C1 segment of cervical spinal cord (tissue), 14 donors: ENCODE results near the gene EME2.
A peak's percentile ranks its signal among the peaks of the same experiment; 100 is the strongest.

ENCODE experiments used
- DNase-seq, 14 donors: peaks; one replicate each; lab custom pipeline; 2025; lab: John Stamatoyannopoulos, UW

Gene EME2

GRCh38 chr16:1772362-1772907 lies at the start of gene EME2:
Gene EME2, plus strand, starts transcription at chr16:1772810. Its CDS starts 418 bp downstream, at chr16:1773228.
- peak in 1 of 14 donors; percentile 46 for DNase-seq

- peak in 6 of 14 donors; percentile 14 to 22 (median 18) for DNase-seq
Observed at GRCh38 chr16:1723450-1724147, 49.0 kb upstream of the EME2 start.

DNA sequence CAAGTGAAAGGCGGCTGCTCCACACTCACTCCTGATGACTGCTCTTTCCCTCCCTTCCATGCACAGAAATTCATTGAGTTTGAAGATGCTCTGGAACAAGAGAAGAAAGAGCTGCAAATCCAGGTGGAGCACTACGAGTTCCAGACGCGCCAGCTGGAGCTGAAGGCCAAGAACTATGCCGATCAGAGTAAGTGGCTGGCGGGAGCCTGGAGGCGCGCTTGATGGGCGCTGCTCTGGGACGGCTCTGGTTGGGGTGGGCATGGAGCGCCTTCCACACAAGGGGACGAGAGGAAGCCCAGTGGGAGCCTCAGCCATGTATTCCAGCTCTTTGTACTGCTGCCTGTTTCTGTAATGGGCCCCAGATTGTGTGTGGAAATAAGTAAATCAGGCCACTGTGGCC lies 48.1 kb upstream of the EME2 start:
- DNase-seq: no peak

DNA sequence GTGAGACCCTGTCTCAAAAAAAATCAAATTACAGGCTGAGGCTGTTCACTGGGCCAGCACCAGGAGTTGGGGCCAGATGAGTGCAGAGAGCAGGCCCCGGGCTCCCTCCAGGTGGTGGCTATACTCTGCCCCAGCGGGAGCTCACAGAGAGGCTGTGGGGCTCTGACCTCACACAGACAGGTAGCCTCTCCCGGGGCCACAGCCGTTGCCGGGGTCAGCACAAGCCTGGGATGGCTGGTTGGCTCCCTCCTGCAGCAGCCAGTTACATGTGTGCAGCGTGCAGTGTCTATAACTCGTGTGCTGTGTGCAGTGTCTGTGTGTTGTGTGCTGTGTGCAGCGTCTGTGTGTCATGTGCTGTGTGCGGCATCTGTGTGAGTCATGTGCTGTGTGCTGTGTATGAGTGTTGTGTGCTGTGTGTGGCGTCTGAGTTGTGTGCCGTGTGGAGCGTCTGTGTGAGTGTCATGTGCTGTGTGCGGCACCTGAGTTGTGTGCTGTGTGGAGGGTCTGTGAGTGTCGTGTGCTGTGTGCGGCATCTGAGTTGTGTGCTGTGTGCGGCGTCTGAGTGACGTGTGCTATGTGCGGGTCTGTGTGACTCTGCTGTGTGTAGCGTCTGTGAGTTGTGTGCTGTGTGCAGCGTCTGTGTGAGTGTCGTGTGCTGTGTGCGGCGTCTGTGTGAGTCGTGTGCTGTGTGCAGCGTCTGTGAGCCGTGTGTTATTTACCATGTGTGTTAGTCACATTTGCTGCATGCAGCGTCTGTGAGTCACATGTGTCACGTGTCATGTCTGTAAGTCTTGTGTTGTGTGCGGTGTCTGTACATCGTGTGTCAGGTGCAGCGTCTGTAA lies 45.7 kb upstream of the EME2 start:
- no peak for DNase-seq

DNA sequence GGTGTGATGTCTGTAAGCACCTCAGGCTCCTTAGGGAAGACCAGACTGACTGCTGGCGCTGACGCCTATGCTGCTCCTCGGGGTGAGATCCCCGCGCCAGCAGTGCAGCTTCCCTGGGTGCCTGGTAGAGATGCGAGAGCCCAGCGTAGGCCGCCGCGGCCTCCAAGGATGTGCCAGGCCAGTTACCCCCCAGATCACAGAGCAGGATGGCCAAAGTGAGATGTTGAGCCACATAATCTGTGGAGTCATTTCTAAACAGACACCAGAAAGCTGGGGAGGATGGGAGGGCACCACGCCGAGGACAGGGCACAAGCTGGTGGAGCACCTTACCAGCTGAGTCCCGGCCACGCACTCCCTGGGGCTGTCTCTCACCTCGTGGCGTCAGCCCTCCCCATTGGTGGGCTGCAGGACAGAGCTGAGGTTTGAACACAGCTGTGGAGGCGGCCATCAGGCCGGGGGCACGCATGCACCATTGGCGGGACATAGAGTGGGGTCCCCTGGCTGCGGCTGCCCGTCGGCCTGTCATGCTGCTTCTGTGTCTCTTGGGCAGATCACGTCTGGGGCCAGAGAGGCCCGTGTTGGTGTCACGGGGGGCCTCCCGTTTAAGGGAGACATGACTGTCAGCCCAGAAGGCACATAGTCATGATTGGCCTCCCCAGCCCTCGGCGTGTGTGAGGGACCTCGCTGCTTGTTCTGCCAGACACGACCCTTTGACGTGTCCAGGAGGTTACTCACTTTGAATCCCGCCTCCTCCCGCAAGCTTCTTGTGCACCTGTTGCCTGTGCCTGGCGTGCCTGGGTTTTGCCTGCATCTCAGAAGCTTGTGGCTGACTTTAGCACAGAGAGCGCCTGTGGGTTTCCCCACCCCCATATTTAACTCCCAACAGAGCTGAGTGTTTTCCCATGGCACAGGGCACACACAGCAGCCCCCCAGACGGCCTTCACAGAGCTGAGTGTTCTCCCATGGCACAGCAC lies 44.7 kb upstream of the EME2 start:
- no peak for DNase-seq

- no peak for DNase-seq
Observed at GRCh38 chr16:1729026-1729425, 43.6 kb upstream of the EME2 start.

DNA sequence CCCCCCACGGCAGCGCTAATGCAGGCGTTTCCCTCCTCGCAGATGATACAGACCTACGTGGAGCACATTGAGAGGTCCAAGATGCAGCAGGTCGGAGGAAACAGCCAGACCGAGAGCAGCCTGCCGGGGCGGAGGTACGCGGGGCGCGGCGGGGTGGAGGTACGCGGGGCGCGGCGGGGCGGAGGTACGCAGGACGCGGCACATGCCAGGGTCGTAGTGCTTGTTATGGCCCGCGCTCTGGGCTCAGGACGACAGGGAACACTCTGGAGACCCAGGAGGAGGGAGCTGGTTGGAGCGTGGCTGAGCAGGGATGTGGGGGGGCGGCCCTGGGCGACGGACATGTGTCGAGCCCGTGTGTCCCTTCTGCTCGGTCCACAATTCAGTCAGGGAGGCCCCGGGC lies 43.2 kb upstream of the EME2 start:
- no peak for DNase-seq

DNA sequence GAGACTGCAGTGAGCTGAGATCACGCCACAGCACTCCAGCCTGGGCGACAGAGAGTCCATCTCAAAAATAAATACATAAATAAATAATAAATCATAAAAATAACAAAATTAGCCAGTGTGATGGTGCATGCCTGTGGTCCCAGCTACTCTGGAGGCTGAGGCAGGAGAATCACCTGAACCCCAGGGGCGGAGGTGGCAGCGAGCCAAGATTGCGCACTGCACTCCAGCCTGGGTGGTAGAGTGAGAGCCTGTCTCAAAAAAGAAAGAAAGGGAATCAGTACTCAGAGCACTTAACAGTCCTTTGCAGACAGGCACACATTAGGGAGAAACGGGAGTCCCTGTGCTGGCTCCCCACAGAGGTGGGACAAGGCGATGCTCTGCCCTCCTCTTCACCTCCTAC lies 41.5 kb upstream of the EME2 start:
- no peak for DNase-seq

DNA sequence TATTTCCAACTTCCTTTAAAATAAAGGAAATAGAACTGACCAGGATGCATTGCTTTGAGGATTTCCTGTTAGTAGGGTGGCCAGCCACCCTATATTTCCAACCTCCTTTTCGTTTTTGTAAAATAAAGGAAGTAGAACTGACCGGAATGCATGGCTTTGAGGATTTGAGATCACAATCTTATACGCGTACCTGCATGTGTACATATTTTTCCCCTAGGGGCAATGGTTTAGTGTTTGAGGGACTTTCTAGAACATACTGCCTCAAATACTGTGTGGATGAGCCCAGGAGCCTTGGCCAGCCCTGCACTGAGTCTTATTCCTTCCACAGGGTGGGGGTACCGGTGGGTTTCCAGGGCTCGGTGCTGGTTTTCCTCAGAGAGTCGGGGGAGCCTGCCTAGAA lies 41.0 kb upstream of the EME2 start:
- no peak for DNase-seq

- no peak for DNase-seq
Observed at GRCh38 chr16:1732071-1732470, 40.5 kb upstream of the EME2 start.

DNA sequence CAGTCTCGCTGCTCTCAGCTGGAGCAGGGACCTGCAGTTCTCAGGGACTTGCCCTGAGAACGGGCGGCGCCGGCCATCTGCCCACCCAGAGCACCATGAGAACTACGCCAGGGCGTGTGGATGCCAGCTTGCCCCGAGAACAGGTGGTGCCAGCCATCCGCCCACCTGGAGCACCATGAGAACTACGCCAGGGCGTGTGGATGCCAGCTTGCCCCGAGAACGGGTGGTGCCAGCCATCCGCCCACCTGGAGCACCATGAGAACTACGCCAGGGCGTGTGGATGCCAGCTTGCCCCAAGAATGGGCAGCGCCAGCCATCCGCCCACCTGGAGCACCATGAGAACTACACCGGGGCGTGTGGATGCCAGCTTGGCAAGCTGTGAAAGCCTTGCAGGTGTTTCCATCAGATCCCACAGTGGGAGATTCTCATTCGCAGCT lies 40.0 kb upstream of the EME2 start:
- peak in 2 of 14 donors; percentile 44 to 94 for DNase-seq

- DNase-seq: no peak
Observed at GRCh38 chr16:1734123-1734522, 38.5 kb upstream of the EME2 start.

DNA sequence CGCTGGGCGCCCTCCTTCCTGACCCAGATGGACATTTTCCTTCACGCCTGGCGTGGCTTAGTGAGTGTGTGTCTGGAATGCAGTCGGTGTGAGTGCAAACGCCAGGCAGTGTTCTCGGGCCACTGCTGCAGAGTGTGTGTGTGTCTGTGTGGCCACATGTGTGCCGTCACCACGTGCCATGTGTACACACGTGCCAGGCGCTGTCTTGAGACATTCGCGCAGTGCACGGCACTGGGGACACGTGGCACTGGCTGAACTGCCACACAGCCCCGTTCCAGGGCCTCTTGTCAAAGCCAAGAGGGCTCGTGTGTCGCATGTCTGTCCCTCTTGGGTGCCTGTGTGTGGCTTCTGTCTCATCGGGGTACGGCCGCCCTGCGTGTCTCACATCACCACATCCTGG lies 37.8 kb upstream of the EME2 start:
- no peak for DNase-seq

- peak in 1 of 14 donors; percentile 17 for DNase-seq
Observed at GRCh38 chr16:1740234-1740633, 32.4 kb upstream of the EME2 start.

- DNase-seq: no peak
Observed at GRCh38 chr16:1740781-1741490, 31.7 kb upstream of the EME2 start.

DNA sequence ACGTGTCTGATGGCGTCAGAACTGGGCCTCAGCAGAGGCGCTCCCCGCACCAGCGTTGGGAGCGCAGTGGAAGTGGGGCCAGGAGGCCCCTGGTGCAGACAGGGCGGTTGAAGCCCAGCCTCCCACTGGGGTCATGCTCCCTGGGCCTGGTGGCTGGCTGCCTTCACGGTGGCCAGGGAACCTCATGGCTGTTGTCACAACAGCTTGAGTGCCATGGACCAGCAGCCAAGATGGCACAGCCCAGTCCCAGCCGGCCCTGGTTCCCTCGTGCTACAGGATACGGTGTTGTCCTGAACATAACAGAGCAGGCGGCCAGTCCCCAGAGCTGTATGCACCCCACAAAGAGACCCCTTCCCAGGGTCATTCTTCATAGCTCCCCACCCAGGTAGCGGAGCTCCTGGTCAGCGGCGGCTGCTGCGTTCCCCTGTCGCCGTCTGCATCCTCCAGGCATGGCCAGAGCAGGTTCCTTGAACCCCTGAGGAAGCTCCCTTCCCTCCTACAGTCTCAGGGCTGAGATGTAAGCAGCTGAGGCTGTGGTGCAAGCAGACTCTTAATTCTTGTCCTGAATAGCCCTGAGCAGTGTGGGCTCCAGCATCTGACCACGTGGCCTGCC lies 31.0 kb upstream of the EME2 start:
- peak in 2 of 14 donors; percentile 19 to 57 for DNase-seq

GRCh38 chr16:1743376-1744337 lies 29.0 kb upstream of the EME2 start:
- DNase-seq: peak in 1 of 14 donors; percentile 20

- no peak for DNase-seq
Observed at GRCh38 chr16:1744338-1744840, 28.2 kb upstream of the EME2 start.
